ENCODE measurements around the gene CPNE4. TPM values are rescaled to one million over a fixed set of nuclear protein-coding genes. Genes with fewer than 3 reads are reported as not detected.

The CPNE4 gene
- total RNA-seq, 2 donors from 2014 or later, result 0.17 to 0.65 TPM

- DNase-seq, result no peak
- Mint-ChIP-seq H3K27ac (no peak overlapping the region), H3K4me1 (ENCODE audit: low read depth) (peaks cover 2% of the 10 kb centered on the region), H3K9me3 (no peaks in the 10 kb centered on the region), H3K27me3 (ENCODE audit: low read depth) (peaks cover 47% of the 10 kb centered on the region), H3K4me3 (no peak overlapping the region), H3K36me3 (ENCODE audit: insufficient read depth in 2 of 2) (no peaks in the 10 kb centered on the region)
- no peak for ATAC-seq (replicated peaks in 1 of 2)
Measured at GRCh38 chr3:131725414-131725813, 309.4 kb downstream of the CPNE4 start.

- no peak for ATAC-seq (replicated peaks in 1 of 2)
Measured at GRCh38 chr3:131723343-131723742, 311.5 kb downstream of the CPNE4 start.

GRCh38 chr3:131717493-131717892 lies 317.3 kb downstream of the CPNE4 start:
- ATAC-seq (replicated peaks in 1 of 2), result no peak
- peaks cover 21% of the 10 kb centered on the region for H3K27me3 Mint-ChIP-seq (ENCODE audit: low read depth)
- H3K27ac Mint-ChIP-seq, result peak overlapping the region; percentile 2
- peaks cover 32% of the 10 kb centered on the region for H3K4me1 Mint-ChIP-seq (ENCODE audit: low read depth)
- H3K36me3 Mint-ChIP-seq (ENCODE audit: insufficient read depth in 2 of 2), result no peaks in the 10 kb centered on the region
- H3K9me3 Mint-ChIP-seq, result no peaks in the 10 kb centered on the region
- DNase-seq, result no peak
- peak overlapping the region; percentile 1 to 37 for H3K4me3 Mint-ChIP-seq

More at GRCh38 chr3:131723343-131723742, 311.5 kb downstream of the CPNE4 start:
- no peak for DNase-seq
- no peak overlapping the region for H3K4me3 Mint-ChIP-seq
- H3K4me1 Mint-ChIP-seq (ENCODE audit: low read depth), result no peaks in the 10 kb centered on the region
- H3K36me3 Mint-ChIP-seq (ENCODE audit: insufficient read depth in 2 of 2), result no peaks in the 10 kb centered on the region
- no peaks in the 10 kb centered on the region for H3K9me3 Mint-ChIP-seq
- H3K27ac Mint-ChIP-seq, result no peak overlapping the region
- H3K27me3 Mint-ChIP-seq (ENCODE audit: low read depth), result peaks cover 43% of the 10 kb centered on the region

- Mint-ChIP-seq H3K4me3 (peak overlapping the region; percentile 26 to 33), H3K27ac (peak overlapping the region; percentile 80), H3K27me3 (ENCODE audit: low read depth) (peaks cover 18% of the 10 kb centered on the region), H3K4me1 (ENCODE audit: low read depth) (peaks cover 32% of the 10 kb centered on the region), H3K9me3 (no peaks in the 10 kb centered on the region), H3K36me3 (ENCODE audit: insufficient read depth in 2 of 2) (no peaks in the 10 kb centered on the region)
- no peak for DNase-seq
- no peak for ATAC-seq (replicated peaks in 1 of 2)
Measured at GRCh38 chr3:131716943-131717342, 317.9 kb downstream of the CPNE4 start.

- Mint-ChIP-seq H3K4me1 (ENCODE audit: low read depth) (peaks cover 32% of the 10 kb centered on the region), H3K27ac (no peak overlapping the region), H3K4me3 (no peak overlapping the region), H3K27me3 (ENCODE audit: low read depth) (peaks cover 16% of the 10 kb centered on the region), H3K36me3 (ENCODE audit: insufficient read depth in 2 of 2) (no peaks in the 10 kb centered on the region), H3K9me3 (no peaks in the 10 kb centered on the region)
- DNase-seq (no peak), ATAC-seq (replicated peaks in 1 of 2) (no peak)
Measured at GRCh38 chr3:131716007-131716406, 318.8 kb downstream of the CPNE4 start.

GRCh38 chr3:131714585-131715220 lies 320.1 kb downstream of the CPNE4 start:
- peak overlapping the region; percentile 15 to 18 for H3K4me3 Mint-ChIP-seq
- H3K27ac Mint-ChIP-seq, result peak overlapping the region; percentile 29
- no peaks in the 10 kb centered on the region for H3K36me3 Mint-ChIP-seq (ENCODE audit: insufficient read depth in 2 of 2)
- H3K9me3 Mint-ChIP-seq, result no peaks in the 10 kb centered on the region
- ATAC-seq (replicated peaks in 1 of 2), result peak; percentile 93 to 96
- H3K27me3 Mint-ChIP-seq (ENCODE audit: low read depth), result peaks cover 13% of the 10 kb centered on the region
- H3K4me1 Mint-ChIP-seq (ENCODE audit: low read depth), result peaks cover 32% of the 10 kb centered on the region
- DNase-seq, result peak; percentile 46 to 58

- Mint-ChIP-seq H3K4me1 (ENCODE audit: low read depth) (peaks cover 32% of the 10 kb centered on the region), H3K4me3 (peak overlapping the region in 1 of 2 donors; percentile 5), H3K27me3 (ENCODE audit: low read depth) (peaks cover 15% of the 10 kb centered on the region), H3K36me3 (ENCODE audit: insufficient read depth in 2 of 2) (no peaks in the 10 kb centered on the region), H3K9me3 (no peaks in the 10 kb centered on the region), H3K27ac (peak overlapping the region; percentile 53)
- no peak for DNase-seq
- no peak for ATAC-seq (replicated peaks in 1 of 2)
Measured at GRCh38 chr3:131713416-131714123, 321.2 kb downstream of the CPNE4 start.

GRCh38 chr3:131712662-131713061 lies 322.2 kb downstream of the CPNE4 start:
- no peak overlapping the region for H3K4me3 Mint-ChIP-seq
- H3K36me3 Mint-ChIP-seq (ENCODE audit: insufficient read depth in 2 of 2), result no peaks in the 10 kb centered on the region
- DNase-seq (no peak), ATAC-seq (replicated peaks in 1 of 2) (no peak)
- peaks cover 30% of the 10 kb centered on the region for H3K4me1 Mint-ChIP-seq (ENCODE audit: low read depth)
- no peak overlapping the region for H3K27ac Mint-ChIP-seq
- no peaks in the 10 kb centered on the region for H3K9me3 Mint-ChIP-seq
- peaks cover 17% of the 10 kb centered on the region for H3K27me3 Mint-ChIP-seq (ENCODE audit: low read depth)

- peaks cover 17% of the 10 kb centered on the region for H3K27me3 Mint-ChIP-seq (ENCODE audit: low read depth)
- ATAC-seq (replicated peaks in 1 of 2) (no peak), DNase-seq (no peak)
- no peaks in the 10 kb centered on the region for H3K36me3 Mint-ChIP-seq (ENCODE audit: insufficient read depth in 2 of 2)
- H3K4me1 Mint-ChIP-seq (ENCODE audit: low read depth), result peaks cover 17% of the 10 kb centered on the region
- no peak overlapping the region for H3K4me3 Mint-ChIP-seq
- no peak overlapping the region for H3K27ac Mint-ChIP-seq
- no peaks in the 10 kb centered on the region for H3K9me3 Mint-ChIP-seq
Measured at GRCh38 chr3:131711114-131711768, 323.6 kb downstream of the CPNE4 start.

- Mint-ChIP-seq H3K9me3 (no peaks in the 10 kb centered on the region), H3K27ac (no peak overlapping the region), H3K27me3 (ENCODE audit: low read depth) (peaks cover 24% of the 10 kb centered on the region), H3K4me3 (no peak overlapping the region), H3K4me1 (ENCODE audit: low read depth) (peaks cover 1% of the 10 kb centered on the region), H3K36me3 (ENCODE audit: insufficient read depth in 2 of 2) (no peaks in the 10 kb centered on the region)
- DNase-seq (no peak), ATAC-seq (replicated peaks in 1 of 2) (peak; percentile 23 to 32)
Measured at GRCh38 chr3:131708241-131708640, 326.6 kb downstream of the CPNE4 start.

- Mint-ChIP-seq H3K27me3 (ENCODE audit: low read depth) (peaks cover 30% of the 10 kb centered on the region), H3K4me3 (no peak overlapping the region), H3K9me3 (no peaks in the 10 kb centered on the region), H3K4me1 (ENCODE audit: low read depth) (peaks cover 7% of the 10 kb centered on the region), H3K36me3 (ENCODE audit: insufficient read depth in 2 of 2) (no peaks in the 10 kb centered on the region), H3K27ac (no peak overlapping the region)
- ATAC-seq (replicated peaks in 1 of 2) (no peak), DNase-seq (no peak)
Measured at GRCh38 chr3:131705558-131706051, 329.2 kb downstream of the CPNE4 start.

GRCh38 chr3:131705099-131705498 lies 329.7 kb downstream of the CPNE4 start:
- Mint-ChIP-seq H3K9me3 (no peaks in the 10 kb centered on the region), H3K27me3 (ENCODE audit: low read depth) (peaks cover 30% of the 10 kb centered on the region), H3K36me3 (ENCODE audit: insufficient read depth in 2 of 2) (no peaks in the 10 kb centered on the region), H3K27ac (no peak overlapping the region), H3K4me1 (ENCODE audit: low read depth) (peaks cover 7% of the 10 kb centered on the region), H3K4me3 (no peak overlapping the region)
- DNase-seq, result no peak
- no peak for ATAC-seq (replicated peaks in 1 of 2)

- H3K27ac Mint-ChIP-seq, result no peak overlapping the region
- no peak for DNase-seq
- peaks cover 22% of the 10 kb centered on the region for H3K27me3 Mint-ChIP-seq (ENCODE audit: low read depth)
- no peaks in the 10 kb centered on the region for H3K36me3 Mint-ChIP-seq (ENCODE audit: insufficient read depth in 2 of 2)
- H3K4me3 Mint-ChIP-seq, result no peak overlapping the region
- peaks cover 7% of the 10 kb centered on the region for H3K4me1 Mint-ChIP-seq (ENCODE audit: low read depth)
- no peak for ATAC-seq (replicated peaks in 1 of 2)
- no peaks in the 10 kb centered on the region for H3K9me3 Mint-ChIP-seq
Measured at GRCh38 chr3:131704098-131704497, 330.7 kb downstream of the CPNE4 start.
